Measurements from ENCODE around the gene WNK2. TPM values are rescaled to one million over a fixed set of nuclear protein-coding genes. Genes with fewer than 3 reads are reported as not detected.

Gene WNK2
- total and polyA plus RNA-seq, 8 donors = 0.93 to 10.4 (median 7.4) TPM

GRCh38 chr9:93297659-93298497, 113.9 kb downstream of the WNK2 start:
- intact Hi-C loops (cut with DNase I) = no loop called here
- Histone ChIP-seq H3K4me3 (no peak overlapping the region), H3K9me3 (no peaks in the 10 kb centered on the region), H3K36me3 (no peaks in the 10 kb centered on the region), H3K4me1 (peaks cover 0 to 5% of the 10 kb centered on the region in 2 donors), H3K27ac (no peak overlapping the region), H3K27me3 (peaks cover 0 to 33% of the 10 kb centered on the region in 2 donors)
- DNase-seq = no peak
- no peak for ATAC-seq
- TF ChIP-seq CTCF (IDR thresholded peaks at IDR 0.05) = no peak

GRCh38 chr9:93298498-93299417, 114.8 kb downstream of the WNK2 start:
- peaks cover 0 to 5% of the 10 kb centered on the region in 2 donors for H3K4me1 ChIP-seq
- intact Hi-C loops (cut with DNase I) = no loop called here
- no peaks in the 10 kb centered on the region for H3K36me3 ChIP-seq
- no peak for ATAC-seq
- peaks cover 0 to 31% of the 10 kb centered on the region in 2 donors for H3K27me3 ChIP-seq
- H3K9me3 ChIP-seq = no peaks in the 10 kb centered on the region
- H3K27ac ChIP-seq = no peak overlapping the region
- no peak overlapping the region for H3K4me3 ChIP-seq
- DNase-seq = no peak
- TF ChIP-seq CTCF (IDR thresholded peaks at IDR 0.05) = no peak

GRCh38 chr9:93299418-93300174, 115.7 kb downstream of the WNK2 start:
- no peaks in the 10 kb centered on the region for H3K36me3 ChIP-seq
- no peak for TF ChIP-seq CTCF (IDR thresholded peaks at IDR 0.05)
- DNase-seq = no peak
- no peak for ATAC-seq
- H3K27me3 ChIP-seq = peaks cover 0 to 23% of the 10 kb centered on the region in 2 donors
- H3K27ac ChIP-seq = no peak overlapping the region
- no peaks in the 10 kb centered on the region for H3K9me3 ChIP-seq
- peaks cover 0 to 5% of the 10 kb centered on the region in 2 donors for H3K4me1 ChIP-seq
- intact Hi-C loops (cut with DNase I) = no loop called here
- no peak overlapping the region for H3K4me3 ChIP-seq

GRCh38 chr9:93300175-93300572, 116.2 kb downstream of the WNK2 start:
- no peaks in the 10 kb centered on the region for H3K36me3 ChIP-seq
- DNase-seq (no peak), ATAC-seq (no peak)
- peaks cover 0 to 18% of the 10 kb centered on the region in 2 donors for H3K27me3 ChIP-seq
- H3K4me3 ChIP-seq = no peak overlapping the region
- peaks cover 0 to 5% of the 10 kb centered on the region in 2 donors for H3K4me1 ChIP-seq
- intact Hi-C loops (cut with DNase I) = no loop called here
- no peak overlapping the region for H3K27ac ChIP-seq
- H3K9me3 ChIP-seq = no peaks in the 10 kb centered on the region
- no peak for TF ChIP-seq CTCF (IDR thresholded peaks at IDR 0.05)
